Measurements from ENCODE around the gene POLR1G.

The POLR1G gene

GRCh38 chr19:45444318-45445041 lies 38.0 kb downstream of the POLR1G start:
- DNase-seq (ENCODE audit: low spot score), result peak; percentile 92

GRCh38 chr19:45445139-45445538 lies 38.7 kb downstream of the POLR1G start:
- no peak for DNase-seq (ENCODE audit: low spot score)

GRCh38 chr19:45446295-45446694 lies 39.9 kb downstream of the POLR1G start:
- DNase-seq (ENCODE audit: low spot score), result no peak

- DNase-seq (ENCODE audit: low spot score), result no peak
These were observed 40.5 kb downstream of the POLR1G start for GRCh38 chr19:45446944-45447343.

GRCh38 chr19:45448425-45448756 lies 41.9 kb downstream of the POLR1G start:
- DNase-seq (ENCODE audit: low spot score), result no peak

GRCh38 chr19:45448887-45449299 lies 42.4 kb downstream of the POLR1G start:
- DNase-seq (ENCODE audit: low spot score), result no peak

- DNase-seq (ENCODE audit: low spot score), result no peak
These were observed 43.5 kb downstream of the POLR1G start for GRCh38 chr19:45450012-45450333.

GRCh38 chr19:45451131-45451849 lies 44.8 kb downstream of the POLR1G start:
- DNase-seq (ENCODE audit: low spot score), result no peak

GRCh38 chr19:45451850-45452387 lies 45.5 kb downstream of the POLR1G start:
- DNase-seq (ENCODE audit: low spot score), result no peak

GRCh38 chr19:45455707-45456499 lies 49.5 kb downstream of the POLR1G start:
- peak; percentile 43 for DNase-seq (ENCODE audit: low spot score)

GRCh38 chr19:45456500-45456815 lies 50.0 kb downstream of the POLR1G start:
- DNase-seq (ENCODE audit: low spot score), result no peak

GRCh38 chr19:45457776-45458175 lies 51.3 kb downstream of the POLR1G start:
- DNase-seq (ENCODE audit: low spot score), result no peak

Measured in Ammon's horn (tissue), 1 donor.